Smooth muscle cell (in vitro differentiated cells): ENCODE measurements around the gene OBSCN. TPM values are rescaled to one million over a fixed set of nuclear protein-coding genes. Genes with fewer than 3 reads are reported as not detected.

Source experiments
- DNase-seq: peaks from one replicate; lab custom pipeline; 2025; ENCODE audit not compliant: unreplicated experiment; lab: John Stamatoyannopoulos, UW
- H2AFZ ChIP-seq: fragments of 200-600 bp; sonication (generic); 2 replicates; pipeline ENCODE4 v1.6.0; 2016; ENCODE audit warnings: antibody characterized with exemption, low read depth, mild to moderate bottlenecking
- H3F3A ChIP-seq: fragments of 200-600 bp; sonication (generic); 2 replicates; pipeline ENCODE4 v1.6.0; 2017; ENCODE audit warnings: antibody characterized with exemption, low read depth
- H3K27ac ChIP-seq: fragments of 200-600 bp; sonication (generic); 2 replicates; pipeline ENCODE4 v1.5.1; 2016; ENCODE audit warnings: low read depth, mild to moderate bottlenecking
- H3K27me3 ChIP-seq: fragments of 200-600 bp; sonication (generic); 2 replicates; pipeline ENCODE4 v1.6.1; 2016; ENCODE audit warnings: low read depth, mild to moderate bottlenecking
- H3K36me3 ChIP-seq: fragments of 200-600 bp; sonication (generic); 2 replicates; pipeline ENCODE4 v1.5.1; 2016; ENCODE audit warnings: low read depth
- H3K4me1 ChIP-seq: fragments of 200-600 bp; sonication (generic); 2 replicates; pipeline ENCODE4 v1.5.1; 2016; ENCODE audit warnings: low read depth
- H3K4me2 ChIP-seq: fragments of 200-600 bp; sonication (generic); 2 replicates; pipeline ENCODE4 v1.6.0; 2016; ENCODE audit warnings: mild to moderate bottlenecking
- H3K4me3 ChIP-seq: fragments of 200-600 bp; sonication (generic); 2 replicates; pipeline ENCODE4 v1.5.1; 2016; ENCODE audit warnings: mild to moderate bottlenecking
- H3K79me2 ChIP-seq: fragments of 200-600 bp; sonication (generic); 2 replicates; pipeline ENCODE4 v1.6.0; 2016; ENCODE audit warnings: low read depth, mild to moderate bottlenecking
- H3K9ac ChIP-seq: fragments of 200-600 bp; sonication (generic); 2 replicates; pipeline ENCODE4 v1.6.0; 2016; ENCODE audit warnings: low read depth
- H3K9me3 ChIP-seq: fragments of 200-600 bp; sonication (generic); replicated peaks from 2 replicates; pipeline ENCODE4 v1.5.1; 2016; ENCODE audit warnings: low read depth
- H4K20me1 ChIP-seq: fragments of 200-600 bp; sonication (generic); 2 replicates; pipeline ENCODE4 v1.6.0; 2016; ENCODE audit warnings: low read depth
- CTCF ChIP-seq: fragments of 200-600 bp; sonication (generic); IDR thresholded peaks from 2 replicates; pipeline ENCODE4 v1.5.1; 2017; ENCODE audit warnings: borderline replicate concordance, mild to moderate bottlenecking, antibody characterized with exemption; ENCODE audit not compliant: insufficient read depth, poor library complexity, severe bottlenecking
- WGBS: methylation state at CpG from one replicate; pipeline ENCODE4 v1.1.7; 2016; ENCODE audit warnings: low lambda C conversion rate; 5-methylcytosine and 5-hydroxymethylcytosine counted together
- polyA plus RNA-seq: library from polyadenylated mRNA; unstranded; fragments of >200 nt; fragmentation: Nextera tagmentation; extraction: Ambion mirVana; gene quantifications from 2 replicates; pipeline ENCODE4 v1.2.1, GENCODE V29; 2016
- total RNA-seq: library from RNA; depleted of rRNA; stranded (reverse); fragments of >200 nt; gene quantifications from 2 replicates; pipeline ENCODE4 v1.2.3, GENCODE V29; 2014

OBSCN gene
- total and polyA plus RNA-seq, 2 experiments from 2014 or later, result 3.8 to 10.6 TPM

GRCh38 chr1:228394571-228395394 lies 186.9 kb downstream of the OBSCN start:
- H3K4me1 ChIP-seq, result no peaks in the 10 kb centered on the region
- no peaks in the 10 kb centered on the region for H3K9me3 ChIP-seq
- H3K27me3 ChIP-seq, result no peaks in the 10 kb centered on the region
- no peak overlapping the region for H3K4me3 ChIP-seq
- peaks cover 29% of the 10 kb centered on the region for H4K20me1 ChIP-seq
- no peak for TF ChIP-seq CTCF
- H2AFZ ChIP-seq, result no peak overlapping the region
- WGBS, result 98% methylated on average over 38 of the region's 38 CpGs
- H3F3A ChIP-seq, result no peaks in the 10 kb centered on the region
- no peak overlapping the region for H3K9ac ChIP-seq
- no peaks in the 10 kb centered on the region for H3K36me3 ChIP-seq
- no peak for DNase-seq
- no peak overlapping the region for H3K27ac ChIP-seq
- no peak overlapping the region for H3K4me2 ChIP-seq
- no peaks in the 10 kb centered on the region for H3K79me2 ChIP-seq

GRCh38 chr1:228396770-228397662 lies 189.2 kb downstream of the OBSCN start:
- H3K36me3 ChIP-seq, result no peaks in the 10 kb centered on the region
- no peak overlapping the region for H3K9ac ChIP-seq
- no peaks in the 10 kb centered on the region for H3K79me2 ChIP-seq
- H4K20me1 ChIP-seq, result peaks cover 52% of the 10 kb centered on the region
- no peaks in the 10 kb centered on the region for H3K9me3 ChIP-seq
- H3K4me1 ChIP-seq, result no peaks in the 10 kb centered on the region
- no peaks in the 10 kb centered on the region for H3F3A ChIP-seq
- 94% methylated on average over 19 of the region's 21 CpGs for WGBS
- no peaks in the 10 kb centered on the region for H3K27me3 ChIP-seq
- no peak overlapping the region for H3K4me3 ChIP-seq
- no peak overlapping the region for H3K27ac ChIP-seq
- H3K4me2 ChIP-seq, result no peak overlapping the region
- H2AFZ ChIP-seq, result no peak overlapping the region
- no peak for TF ChIP-seq CTCF
- no peak for DNase-seq

GRCh38 chr1:228397966-228398365 lies 190.1 kb downstream of the OBSCN start:
- Histone ChIP-seq H3K27ac (no peak overlapping the region), H3K9me3 (no peaks in the 10 kb centered on the region), H3K79me2 (peaks cover 8% of the 10 kb centered on the region), H3F3A (no peaks in the 10 kb centered on the region), H3K9ac (no peak overlapping the region), H3K27me3 (no peaks in the 10 kb centered on the region), H2AFZ (no peak overlapping the region), H4K20me1 (peaks cover 61% of the 10 kb centered on the region), H3K4me1 (no peaks in the 10 kb centered on the region), H3K4me2 (no peak overlapping the region), H3K36me3 (no peaks in the 10 kb centered on the region), H3K4me3 (no peak overlapping the region)
- WGBS, result 96% methylated on average over 6 of the region's 6 CpGs
- DNase-seq, result no peak
- no peak for TF ChIP-seq CTCF
